ENCODE results near the gene KANK4.

DNA sequence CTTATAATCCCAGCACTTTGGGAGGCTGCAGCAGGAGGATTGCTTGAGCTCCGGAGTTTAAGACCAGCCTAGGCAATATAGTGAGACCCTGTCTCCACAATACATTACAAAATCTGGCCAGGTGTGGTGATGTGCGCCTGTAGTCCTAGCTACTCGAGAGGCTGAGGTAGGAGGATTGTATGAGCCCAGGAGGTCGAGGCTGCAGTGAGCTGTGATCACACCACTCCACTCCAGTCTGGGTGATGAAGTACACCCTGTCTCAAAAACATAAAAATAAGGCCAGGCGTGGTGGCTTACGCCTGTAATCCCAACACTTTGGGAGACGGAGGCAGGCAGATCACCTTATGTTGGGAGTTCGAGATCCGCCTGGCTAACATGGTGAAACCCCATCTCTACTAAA lies 96.9 kb downstream of the KANK4 start:
- TF ChIP-seq, protein P1, sequence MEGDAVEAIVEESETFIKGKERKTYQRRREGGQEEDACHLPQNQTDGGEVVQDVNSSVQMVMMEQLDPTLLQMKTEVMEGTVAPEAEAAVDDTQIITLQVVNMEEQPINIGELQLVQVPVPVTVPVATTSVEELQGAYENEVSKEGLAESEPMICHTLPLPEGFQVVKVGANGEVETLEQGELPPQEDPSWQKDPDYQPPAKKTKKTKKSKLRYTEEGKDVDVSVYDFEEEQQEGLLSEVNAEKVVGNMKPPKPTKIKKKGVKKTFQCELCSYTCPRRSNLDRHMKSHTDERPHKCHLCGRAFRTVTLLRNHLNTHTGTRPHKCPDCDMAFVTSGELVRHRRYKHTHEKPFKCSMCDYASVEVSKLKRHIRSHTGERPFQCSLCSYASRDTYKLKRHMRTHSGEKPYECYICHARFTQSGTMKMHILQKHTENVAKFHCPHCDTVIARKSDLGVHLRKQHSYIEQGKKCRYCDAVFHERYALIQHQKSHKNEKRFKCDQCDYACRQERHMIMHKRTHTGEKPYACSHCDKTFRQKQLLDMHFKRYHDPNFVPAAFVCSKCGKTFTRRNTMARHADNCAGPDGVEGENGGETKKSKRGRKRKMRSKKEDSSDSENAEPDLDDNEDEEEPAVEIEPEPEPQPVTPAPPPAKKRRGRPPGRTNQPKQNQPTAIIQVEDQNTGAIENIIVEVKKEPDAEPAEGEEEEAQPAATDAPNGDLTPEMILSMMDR (IDR thresholded peaks at IDR 0.05; ENCODE audit: low read depth, low read length), result no peak
- no peak for TF ChIP-seq MYC (IDR thresholded peaks at IDR 0.05; ENCODE audit: low read depth, low read length)
